SW 1271 (cell line): ENCODE data around the gene FXYD2.

ENCODE experiments used
- DNase-seq, 2 experiments: peaks; one replicate each; lab custom pipeline; 2025; lab: John Stamatoyannopoulos, UW

The FXYD2 gene

DNA sequence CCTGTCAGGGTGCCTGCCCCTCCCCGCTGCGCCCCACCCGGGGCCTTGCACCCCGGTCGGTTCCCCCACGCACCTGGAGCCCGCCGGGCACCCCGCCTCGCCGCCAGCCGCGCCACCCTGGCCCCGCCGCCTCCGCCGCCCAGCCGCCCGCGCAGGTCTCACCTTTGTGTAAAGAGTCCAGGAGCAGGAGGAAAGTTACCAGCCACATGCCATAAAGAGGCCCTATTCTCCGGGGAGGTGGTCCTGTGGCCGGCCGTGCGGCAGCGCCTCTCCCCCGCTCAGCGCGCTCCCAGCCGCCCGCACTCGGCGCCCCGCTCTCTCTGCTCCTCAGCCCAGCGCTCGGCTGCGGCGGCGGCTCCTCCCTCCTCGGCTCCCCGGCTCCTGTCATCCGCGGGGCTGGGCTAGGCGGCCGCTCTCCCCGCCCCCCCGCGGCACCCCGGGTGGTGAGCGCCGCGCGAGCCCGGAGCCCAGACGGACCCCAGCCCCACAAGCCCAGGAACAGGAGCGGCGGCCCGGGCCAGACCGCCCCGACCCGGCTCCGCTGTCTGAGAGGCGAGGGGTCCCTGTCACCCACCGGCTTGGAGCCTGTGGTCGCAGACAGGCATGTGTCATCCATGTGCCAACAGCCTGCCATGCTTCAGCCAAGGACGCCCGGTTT is 27.5 kb downstream of the FXYD2 start, which contains the start of gene DSCAML1:
Gene DSCAML1 (minus strand): TSS at position 345 of the 658 bp plus-strand sequence. CDS start 137 bp downstream, at position 208.
- DNase-seq: no peak

GRCh38 chr11:117796456-117796871 is 28.1 kb downstream of the FXYD2 start:
- DNase-seq: no peak

DNA sequence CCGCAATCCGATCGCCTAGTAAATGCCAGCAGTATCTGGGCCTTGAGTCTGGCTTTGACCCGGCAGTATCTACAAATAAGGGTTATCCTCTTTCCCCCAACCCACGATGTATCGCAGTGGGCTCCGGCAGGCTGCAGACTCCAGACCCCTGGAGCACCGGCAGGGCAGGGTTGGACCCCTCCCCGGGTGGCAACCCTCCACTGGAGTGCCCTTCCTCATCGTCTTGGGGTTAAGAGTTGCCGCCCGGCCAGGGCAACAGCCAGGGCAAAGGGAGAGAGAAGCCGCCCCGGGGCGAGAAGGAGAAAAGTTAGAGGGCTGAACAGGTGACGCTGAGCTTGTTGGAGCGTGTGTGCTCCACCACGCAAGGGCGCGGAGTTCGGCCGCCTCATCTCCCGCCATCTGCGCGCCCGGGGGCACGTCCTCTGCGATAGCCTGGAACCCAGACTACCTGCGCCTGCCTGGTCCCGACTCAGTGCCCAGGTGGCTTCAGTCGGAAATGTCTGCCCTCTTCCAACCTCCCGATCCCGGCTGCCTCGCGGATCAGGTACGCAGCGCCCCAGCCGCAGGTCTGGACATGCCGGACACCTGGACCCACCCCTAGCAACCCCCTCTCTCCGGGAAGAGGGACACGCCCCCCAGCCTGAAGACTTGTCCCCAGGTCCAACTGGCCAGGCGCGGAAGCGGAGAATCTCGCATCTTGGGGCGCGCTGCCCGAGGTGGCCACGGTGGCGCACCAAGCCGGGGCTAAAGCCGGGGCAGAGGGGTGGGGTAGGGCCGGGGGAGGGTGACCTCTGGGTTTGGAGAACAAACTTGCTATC is 28.7 kb downstream of the FXYD2 start:
- no peak for DNase-seq

GRCh38 chr11:117794772-117795629 is 29.5 kb downstream of the FXYD2 start:
- DNase-seq: no peak

DNA sequence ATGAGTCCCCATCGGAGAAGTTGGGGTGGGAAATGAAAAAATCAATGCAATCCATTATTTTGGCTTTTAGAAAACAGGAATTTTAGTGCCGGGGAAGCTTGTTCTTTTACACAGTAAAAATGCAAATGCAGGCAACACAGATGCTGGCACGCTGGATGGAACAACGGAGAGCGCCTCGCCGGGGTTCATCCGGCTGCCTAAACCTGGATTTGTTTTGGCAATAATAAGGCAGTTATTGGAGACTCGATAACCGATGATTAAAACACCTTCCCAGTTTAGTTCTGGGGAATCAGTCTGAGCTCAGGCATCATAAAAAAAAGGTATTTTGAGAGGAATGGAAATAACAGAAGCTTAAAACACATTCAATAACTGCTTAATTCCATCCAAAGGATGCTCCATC is 30.4 kb downstream of the FXYD2 start:
- no peak for DNase-seq

DNA sequence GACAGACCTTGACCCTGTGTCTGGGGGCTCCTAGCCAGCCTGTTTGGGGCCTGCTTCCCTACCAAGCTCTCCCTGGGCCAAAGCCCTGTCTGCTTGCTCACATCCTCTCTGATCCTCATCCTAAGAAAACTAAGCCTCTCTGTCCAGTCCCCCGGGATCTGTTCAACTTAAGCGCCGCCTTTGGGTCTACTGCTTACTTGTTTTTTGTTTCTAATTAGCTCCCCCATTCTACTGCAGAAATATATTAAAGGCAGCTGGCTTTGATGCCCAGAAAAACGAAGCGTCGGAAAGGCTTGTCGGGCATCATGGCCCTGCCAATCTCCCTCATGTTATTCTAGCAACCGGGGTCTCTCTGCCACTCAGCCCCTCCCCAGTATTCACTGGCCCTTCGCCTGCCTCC is 31.0 kb downstream of the FXYD2 start:
- DNase-seq: no peak

GRCh38 chr11:117792992-117793391 is 31.6 kb downstream of the FXYD2 start:
- no peak for DNase-seq

GRCh38 chr11:117792241-117792640 is 32.3 kb downstream of the FXYD2 start:
- DNase-seq: no peak

DNA sequence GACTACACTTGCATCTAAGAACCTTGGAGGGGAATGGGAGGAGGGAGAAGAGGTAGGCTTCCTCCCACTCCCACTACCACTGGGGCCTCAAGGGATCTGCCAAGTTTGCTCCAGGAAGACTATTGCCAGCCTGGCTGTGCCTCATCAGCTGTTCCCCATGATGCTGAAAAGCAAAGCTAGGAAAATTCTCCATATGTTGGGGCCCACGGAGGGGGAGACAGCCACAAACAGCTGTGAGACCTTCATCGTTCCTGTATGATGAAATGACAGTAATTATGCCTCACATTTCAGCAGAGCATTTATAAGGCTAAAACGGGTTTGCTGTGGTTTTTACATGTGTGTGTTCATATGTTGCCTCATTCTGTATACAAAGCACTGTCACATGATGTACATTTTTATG is 34.3 kb downstream of the FXYD2 start:
- no peak for DNase-seq

DNA sequence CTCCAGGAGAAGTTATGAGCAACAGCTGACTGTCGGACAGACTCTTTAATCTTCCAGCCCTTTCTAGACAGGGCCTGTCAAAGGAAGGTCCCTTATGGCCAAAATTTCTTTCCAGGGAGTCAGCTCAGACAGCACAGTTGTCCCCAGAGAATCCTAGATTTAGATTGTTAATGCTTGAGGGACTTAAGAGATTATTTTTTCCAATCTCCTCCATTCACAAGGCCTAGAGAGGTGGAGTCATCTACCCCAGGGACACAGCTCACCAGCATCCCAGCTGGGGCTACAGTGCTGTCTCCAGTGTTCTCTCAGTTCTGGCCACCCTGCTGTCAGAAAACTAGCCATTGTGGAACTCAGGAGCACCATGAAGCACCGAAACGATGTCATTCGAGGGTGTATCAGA is 35.3 kb downstream of the FXYD2 start:
- DNase-seq: no peak

DNA sequence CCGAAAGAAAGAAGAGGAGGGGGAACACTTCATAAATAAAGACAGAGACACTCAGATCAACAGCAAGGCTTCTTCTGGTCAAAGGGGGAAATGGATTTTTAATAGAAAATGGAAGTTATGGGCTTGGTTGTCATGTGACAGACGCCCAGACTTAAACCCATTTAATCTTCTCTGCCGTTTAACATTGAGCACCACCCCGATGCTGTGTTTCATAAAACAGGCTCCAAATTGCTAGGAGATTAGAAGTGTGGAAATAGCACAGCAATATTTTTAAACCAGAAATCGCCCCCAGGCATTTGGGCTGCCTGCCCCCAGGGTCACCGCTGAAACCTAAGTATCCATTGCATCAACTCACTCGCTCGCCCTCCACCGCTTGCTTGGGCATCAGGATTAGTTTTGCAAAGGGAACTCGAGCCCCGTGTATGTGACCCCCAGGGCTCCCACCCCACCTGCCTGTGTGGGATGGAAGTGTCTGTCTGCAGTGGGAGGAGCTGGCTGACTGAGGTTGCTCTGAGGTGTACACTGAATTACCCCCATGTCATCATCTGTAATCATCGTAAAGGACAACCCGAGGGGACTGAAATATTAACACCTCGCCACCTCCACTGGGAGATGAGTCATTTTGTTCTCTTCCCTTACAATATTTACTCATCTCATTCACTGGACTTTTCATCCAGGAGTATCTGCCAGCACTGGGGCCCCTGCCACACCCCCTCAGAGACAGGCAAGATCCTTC is 38.2 kb downstream of the FXYD2 start:
- no peak for DNase-seq

GRCh38 chr11:117782101-117782500 is 42.4 kb downstream of the FXYD2 start:
- DNase-seq: no peak

DNA sequence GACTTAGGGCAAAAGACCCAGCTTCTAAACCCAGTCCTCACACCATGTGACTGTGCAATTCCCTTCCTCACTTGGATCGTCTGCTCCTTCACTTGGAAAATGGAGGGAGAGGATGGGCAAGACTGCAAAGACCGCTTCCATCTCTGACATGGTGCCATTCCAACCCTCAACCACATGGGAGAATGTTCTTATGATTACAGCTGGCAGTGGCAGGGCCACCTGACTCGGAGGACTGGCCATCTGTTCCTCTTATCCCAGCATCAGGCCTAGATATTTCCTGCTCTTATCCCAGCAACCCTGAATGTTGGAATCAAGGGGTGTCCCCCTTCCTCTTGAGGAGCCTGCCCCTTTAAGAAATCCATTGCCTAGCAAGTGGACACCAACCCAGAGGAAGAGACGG is 42.9 kb downstream of the FXYD2 start:
- no peak for DNase-seq

DNA sequence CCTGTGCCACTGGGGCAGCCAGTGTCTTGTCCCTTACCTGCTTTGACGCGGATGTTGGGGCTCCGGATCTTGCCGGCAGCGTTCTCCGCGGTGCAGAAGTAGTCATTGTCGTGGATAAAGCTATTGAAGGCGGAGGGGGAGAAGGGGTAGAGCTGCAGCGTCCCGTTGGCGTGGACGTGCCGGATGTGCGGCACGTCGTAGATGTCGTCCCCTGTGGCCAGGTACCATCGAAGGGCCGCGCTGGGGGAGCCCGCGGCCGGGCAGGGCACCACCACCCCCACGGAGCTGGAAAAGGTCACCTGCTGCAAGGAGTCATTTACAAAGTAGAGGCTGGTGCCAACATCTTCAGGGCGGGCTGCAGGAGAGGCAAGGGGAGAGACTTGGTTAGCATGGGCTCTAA is 44.1 kb downstream of the FXYD2 start:
- no peak for DNase-seq

GRCh38 chr11:117774553-117774952 is 50.0 kb downstream of the FXYD2 start:
- DNase-seq: no peak

DNA sequence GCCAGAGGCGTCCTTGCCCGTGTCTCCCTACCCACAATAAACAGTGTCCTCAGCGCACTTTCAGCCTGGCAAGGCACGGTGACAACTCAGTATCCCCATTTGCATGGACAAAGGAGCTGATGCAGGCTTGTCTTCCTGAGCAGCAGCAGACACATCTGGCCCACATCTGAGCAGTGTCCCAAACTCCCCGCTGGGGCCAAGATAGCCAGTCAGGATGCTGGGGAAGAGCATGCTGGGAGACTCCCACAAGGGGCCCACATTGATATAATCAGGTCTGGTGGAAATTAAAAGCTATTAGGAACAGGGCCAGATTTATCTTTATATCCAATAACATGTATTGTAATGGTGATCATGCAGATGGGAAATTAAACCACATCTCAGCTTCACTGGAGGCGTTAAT is 52.2 kb downstream of the FXYD2 start:
- DNase-seq: no peak

DNA sequence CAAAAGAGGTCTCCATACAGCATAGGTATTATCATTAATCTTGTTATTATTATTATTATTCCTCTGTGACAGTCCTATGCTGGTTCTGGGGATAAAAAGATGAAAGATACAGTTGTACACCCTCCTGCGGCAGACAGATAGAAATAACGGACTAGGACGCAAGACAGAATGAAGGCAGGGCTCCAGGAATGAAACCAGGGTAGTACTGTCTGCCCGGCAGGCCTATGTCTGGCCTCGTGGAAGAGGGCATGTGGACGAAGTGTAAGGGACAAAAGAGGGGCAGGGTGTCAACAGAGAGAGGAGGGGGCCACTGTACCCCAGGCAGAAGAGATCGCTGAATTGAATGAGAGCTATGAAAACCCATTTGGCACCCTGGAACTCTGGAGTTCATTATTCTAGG is 52.7 kb downstream of the FXYD2 start:
- no peak for DNase-seq

- DNase-seq: no peak
Observed at GRCh38 chr11:117771197-117771596, 53.3 kb downstream of the FXYD2 start.

DNA sequence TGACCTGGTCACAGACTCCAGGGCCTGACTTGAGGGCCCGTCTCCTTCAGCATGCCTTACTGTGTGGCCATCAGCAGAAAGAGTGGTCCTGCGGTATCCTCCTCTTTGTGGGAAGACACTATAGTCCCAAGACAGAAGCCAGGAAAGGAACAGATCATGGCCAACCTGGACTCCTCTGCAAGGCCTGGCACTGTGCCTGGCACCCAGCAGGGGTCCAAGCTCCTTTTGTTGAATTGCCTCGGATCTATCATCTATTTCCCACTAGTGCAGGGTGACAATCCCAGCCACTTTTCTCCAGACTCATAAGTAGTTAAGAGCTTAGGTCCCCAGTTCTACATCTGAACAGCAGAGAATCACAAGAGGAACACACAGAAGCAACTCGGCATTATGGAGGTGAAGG is 54.5 kb downstream of the FXYD2 start:
- DNase-seq: no peak
